ENCODE results near the gene THADA.

Gene THADA

DNA sequence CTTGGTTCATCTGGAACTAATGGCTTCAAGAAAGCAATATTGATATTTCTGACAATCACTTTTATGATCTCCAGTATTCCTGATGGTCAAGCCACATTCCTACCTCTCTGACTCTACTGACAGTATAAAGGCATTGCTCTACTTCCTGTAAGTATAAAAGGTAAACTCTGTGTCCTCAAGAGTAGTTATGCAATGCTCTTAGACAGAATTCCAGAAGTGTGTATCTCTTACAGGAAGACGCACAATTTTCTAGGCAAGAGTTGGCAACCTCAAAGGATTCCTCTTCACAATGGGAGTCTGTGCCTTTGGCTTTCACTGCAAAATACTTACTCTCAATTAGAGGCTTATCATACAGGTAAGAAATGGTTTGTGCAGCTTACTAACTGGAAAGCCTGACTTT is 100.1 kb downstream of the THADA start:
- no peak for DNase-seq (ENCODE audit: low read depth in 3 of 3)

DNA sequence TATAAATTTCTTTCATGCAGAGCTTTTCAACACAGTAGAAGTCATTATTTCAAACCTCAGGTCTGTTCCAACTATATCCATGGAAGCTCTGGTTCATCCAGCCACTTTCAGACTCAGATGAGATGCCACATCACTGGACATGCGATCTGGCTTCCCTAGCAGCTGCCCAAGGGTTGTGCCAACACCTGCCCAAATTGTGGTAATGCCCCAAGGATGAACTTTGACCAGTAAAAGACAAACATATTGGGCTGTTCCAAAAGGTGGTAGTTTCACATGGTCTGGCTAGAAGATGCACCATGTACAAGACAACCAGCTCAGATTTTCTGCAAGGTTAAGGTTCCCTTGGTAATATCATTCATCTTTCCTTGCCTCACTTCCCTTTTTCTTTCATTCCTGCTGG is 101.9 kb downstream of the THADA start:
- no peak for DNase-seq (ENCODE audit: low read depth in 3 of 3)

DNA sequence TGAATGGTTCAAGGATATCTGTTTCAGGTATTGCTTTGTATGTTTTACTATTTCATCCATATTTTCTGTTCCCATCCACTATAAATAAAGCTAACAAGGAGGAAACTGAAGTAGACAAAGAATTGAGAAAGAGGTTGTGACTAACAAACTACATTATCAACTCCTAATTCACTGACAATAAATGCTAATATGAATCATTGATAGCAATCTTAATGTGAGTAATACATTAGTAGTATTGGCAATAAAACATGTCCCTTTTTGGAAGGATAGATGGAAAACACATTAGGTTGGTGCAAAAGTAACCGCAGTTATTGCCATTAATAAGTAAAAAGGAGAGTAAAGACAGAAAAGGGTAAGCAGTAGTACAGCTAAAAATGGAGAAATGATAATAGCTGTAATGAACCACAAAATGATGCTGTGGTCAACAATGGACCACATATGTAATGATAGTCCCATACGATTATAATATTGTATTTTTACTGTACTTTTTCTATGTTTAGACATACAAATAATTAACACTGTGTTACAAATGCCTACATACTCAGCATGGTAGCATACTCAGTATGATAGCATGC is 104.7 kb downstream of the THADA start:
- DNase-seq (ENCODE audit: low read depth in 3 of 3), result no peak

GRCh38 chr2:43490252-43490786 is 105.5 kb downstream of the THADA start:
- DNase-seq (ENCODE audit: low read depth in 3 of 3), result no peak

DNA sequence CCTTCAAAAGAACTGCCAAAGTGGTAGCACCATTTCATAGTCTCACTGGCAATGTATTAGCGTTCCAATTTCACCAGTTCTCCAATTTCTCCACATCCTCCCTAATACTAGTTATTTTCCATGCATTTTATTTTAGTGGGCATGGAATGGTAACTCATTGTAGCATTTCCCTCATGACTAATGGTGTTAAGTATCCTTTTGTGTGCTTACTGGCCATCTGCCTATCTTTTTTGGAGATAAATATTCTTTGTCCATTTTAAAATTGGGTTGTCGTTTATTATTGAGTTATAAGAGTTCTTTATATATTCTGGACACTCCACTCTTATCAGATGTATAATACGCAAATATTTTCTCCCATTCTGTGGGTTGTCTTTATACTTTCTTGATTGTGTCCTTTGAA is 107.1 kb downstream of the THADA start:
- DNase-seq (ENCODE audit: low read depth in 3 of 3), result no peak

DNA sequence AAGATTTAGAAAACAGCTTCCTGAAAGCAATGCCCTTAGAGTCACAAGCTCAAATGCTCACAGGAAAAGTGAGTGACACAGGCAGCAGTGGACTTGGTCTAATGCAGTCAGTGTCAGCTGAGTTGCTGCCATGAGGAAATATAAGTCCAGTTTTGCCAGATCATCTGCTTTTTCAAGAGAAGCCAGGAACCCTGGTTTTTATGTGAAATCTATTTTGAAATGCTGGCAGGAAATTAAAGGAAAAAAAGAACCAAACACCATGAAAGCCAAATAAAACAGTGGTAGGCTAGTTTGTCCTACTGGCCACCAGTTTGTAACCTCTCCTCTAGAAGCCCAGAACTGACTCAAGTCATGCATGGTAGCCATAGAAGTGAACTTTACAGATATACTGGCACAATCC is 109.2 kb downstream of the THADA start:
- no peak for DNase-seq (ENCODE audit: low read depth in 3 of 3)

DNA sequence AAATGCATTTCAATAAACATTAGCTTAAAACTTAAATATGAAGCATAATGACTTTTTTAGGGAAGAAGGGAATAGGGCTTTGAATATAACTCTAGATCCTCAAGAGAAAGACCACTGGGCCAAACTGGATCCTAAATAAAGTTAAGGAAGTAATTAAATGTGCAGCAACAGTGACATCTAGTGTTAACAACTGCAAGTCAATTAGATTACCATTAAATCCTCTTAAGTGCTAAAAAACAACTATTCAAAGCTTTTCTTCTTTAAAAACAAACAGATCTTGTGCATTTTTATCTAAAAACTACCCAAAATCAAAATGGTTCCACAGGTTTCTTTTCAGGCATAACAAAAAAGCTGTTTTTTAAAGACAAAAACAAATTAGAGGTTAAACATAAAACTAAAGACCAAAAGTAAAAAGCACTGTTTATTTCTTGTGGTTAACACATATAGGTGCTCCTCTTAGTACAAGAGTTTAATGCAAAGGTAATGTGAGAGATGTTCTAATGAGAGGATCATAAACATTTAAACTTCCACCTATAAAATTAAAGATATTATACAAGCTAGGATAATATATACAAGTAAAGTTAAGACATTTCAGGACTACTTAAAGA is 111.4 kb downstream of the THADA start:
- no peak for DNase-seq (ENCODE audit: low read depth in 3 of 3)

GRCh38 chr2:43482961-43483360 is 112.9 kb downstream of the THADA start:
- DNase-seq (ENCODE audit: low read depth in 3 of 3), result no peak

GRCh38 chr2:43481927-43482542 is 113.8 kb downstream of the THADA start:
- no peak for DNase-seq (ENCODE audit: low read depth in 3 of 3)

- DNase-seq (ENCODE audit: low read depth in 3 of 3), result no peak
Measured at GRCh38 chr2:43480874-43481273, 115.0 kb downstream of the THADA start.

- DNase-seq (ENCODE audit: low read depth in 3 of 3), result no peak
Measured at GRCh38 chr2:43478412-43479086, 117.3 kb downstream of the THADA start.

- no peak for DNase-seq (ENCODE audit: low read depth in 3 of 3)
Measured at GRCh38 chr2:43475922-43476321, 119.9 kb downstream of the THADA start.

GRCh38 chr2:43475137-43475846 is 120.5 kb downstream of the THADA start:
- DNase-seq (ENCODE audit: low read depth in 3 of 3), result no peak

- DNase-seq (ENCODE audit: low read depth in 3 of 3), result no peak
Measured at GRCh38 chr2:43474273-43474672, 121.6 kb downstream of the THADA start.

- no peak for DNase-seq (ENCODE audit: low read depth in 3 of 3)
Measured at GRCh38 chr2:43473767-43474166, 122.1 kb downstream of the THADA start.

DNA sequence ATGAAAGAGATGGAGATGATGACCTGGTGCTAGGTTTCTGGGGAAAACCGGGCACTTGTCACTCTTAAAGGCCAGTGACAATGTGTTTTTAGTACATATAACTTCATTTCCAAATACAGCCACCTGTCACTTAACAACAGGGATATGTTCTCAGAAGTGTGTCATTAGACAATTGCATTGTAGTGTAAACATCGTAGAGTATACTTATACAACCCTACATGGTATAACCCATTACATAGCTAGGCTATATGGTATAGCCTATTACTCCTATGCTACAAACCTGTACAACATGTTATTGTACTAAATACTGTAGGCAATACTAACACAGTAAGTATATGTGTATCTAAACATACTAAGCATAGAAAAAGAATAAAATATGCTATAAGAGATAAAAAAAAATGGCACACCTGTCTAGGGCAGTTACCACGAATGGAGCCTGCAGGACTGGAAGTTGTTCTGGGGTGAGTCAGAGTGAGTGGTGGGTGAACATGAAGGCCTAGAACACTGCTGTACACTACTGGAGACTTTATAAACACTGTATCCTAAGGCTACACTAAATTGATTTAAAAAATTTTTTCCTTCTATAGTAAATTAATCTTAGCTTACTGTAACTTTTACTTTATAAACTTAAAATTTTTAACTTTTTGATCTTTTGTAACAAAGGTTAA is 123.2 kb downstream of the THADA start:
- no peak for DNase-seq (ENCODE audit: low read depth in 3 of 3)

DNA sequence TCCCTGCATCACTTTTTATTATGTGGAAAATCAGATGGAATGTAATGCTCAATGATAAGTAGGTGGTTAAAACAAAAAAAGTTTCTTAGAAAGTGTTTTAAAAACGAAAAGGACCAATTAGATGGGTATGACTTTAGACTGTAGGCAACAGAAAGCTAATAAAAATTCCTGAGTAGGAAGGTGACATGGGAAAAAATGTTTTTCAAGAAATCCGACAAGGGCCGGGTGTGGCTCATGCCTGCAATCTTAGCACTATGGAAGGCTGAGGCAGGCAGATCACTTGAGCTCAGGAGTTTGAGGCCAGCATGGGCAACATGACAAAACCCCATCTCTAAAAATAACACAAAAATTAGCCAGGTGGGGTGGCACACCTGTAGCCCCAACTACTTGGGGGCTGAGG is 126.1 kb downstream of the THADA start:
- no peak for DNase-seq (ENCODE audit: low read depth in 3 of 3)

GRCh38 chr2:43469094-43469493 is 126.7 kb downstream of the THADA start:
- DNase-seq (ENCODE audit: low read depth in 3 of 3), result no peak

DNA sequence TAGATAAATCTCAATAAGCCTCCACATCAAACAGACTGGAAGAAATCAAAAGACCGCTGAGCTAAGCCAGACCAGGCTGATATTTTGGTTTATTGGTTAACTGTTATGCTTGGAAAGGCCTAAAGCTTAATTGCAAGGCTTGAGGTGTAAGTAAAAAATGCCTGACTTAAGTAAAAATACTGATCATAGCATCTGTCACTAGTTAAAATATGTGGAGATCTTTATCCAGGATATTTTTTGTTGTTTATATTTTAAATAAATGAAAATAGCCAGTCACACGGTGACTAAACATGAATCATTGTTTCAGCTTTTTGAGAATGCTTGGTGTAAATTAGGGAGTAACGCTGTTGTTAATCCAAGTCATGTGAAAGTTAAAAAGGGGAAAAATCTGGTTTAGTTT is 127.9 kb downstream of the THADA start:
- no peak for DNase-seq (ENCODE audit: low read depth in 3 of 3)

DNA sequence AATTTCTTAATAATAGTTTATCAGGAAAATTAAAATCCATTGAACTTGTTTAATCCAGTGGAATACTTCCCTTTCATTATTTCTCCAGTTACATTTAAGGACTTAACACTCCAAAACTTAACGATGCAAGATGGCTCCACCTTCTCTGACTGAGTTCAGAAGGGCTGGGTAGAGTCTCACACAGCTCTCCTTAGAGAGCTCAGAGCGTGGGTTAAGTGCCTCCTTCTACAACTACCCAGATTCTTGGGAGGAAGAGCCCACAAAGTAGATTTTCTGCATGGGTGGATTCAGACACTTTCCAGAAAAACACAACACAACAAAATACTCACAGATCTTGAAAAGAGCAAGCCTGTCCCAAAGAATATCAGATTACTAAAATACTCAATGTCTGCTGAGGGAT is 130.6 kb downstream of the THADA start:
- no peak for DNase-seq (ENCODE audit: low read depth in 3 of 3)

DNA sequence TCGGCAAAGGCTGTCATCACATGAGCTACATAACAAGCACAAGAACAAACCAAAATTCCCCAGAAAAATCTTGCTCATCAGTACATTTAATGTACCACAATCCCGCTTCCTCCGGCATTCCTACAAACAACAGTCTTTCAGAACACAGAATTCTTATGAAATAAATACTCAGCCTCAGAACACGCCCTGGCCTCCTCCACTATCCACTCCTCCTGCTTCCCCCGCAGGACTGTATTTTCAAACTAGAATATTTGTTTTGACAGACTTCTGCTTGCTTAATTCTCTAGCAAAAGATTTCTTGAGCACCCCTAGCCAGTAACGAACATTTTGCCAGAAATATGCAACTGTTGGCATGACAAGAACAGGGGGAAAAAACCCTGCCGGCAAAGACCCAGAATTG is 131.2 kb downstream of the THADA start:
- no peak for DNase-seq (ENCODE audit: low read depth in 3 of 3)

Measured in stimulated activated CD4-positive, alpha-beta T cell treated with anti-CD3 and anti-CD28 coated beads, TNF-alpha, amount 100 ng/mL, for 4 hours (primary cell).